ENCODE data around the gene WNT6. TPM values are rescaled to one million over a fixed set of nuclear protein-coding genes. Genes with fewer than 3 reads are reported as not detected.

WNT6 gene
- total RNA-seq, 1 experiment from 2014 or later, result 1.4 TPM

GRCh38 chr2:218839430-218839829 lies 20.2 kb upstream of the WNT6 start:
- POLR2A ChIA-PET, result no interaction called here
- RAD21 ChIA-PET (ENCODE audit: low non-redundant PET in 1 of 2, low total read pairs in 2 of 2, uncharacterized antibody in 2 of 2, unreplicated experiment in 2 of 2), result no interaction called here

More at GRCh38 chr2:218839430-218839829, 20.2 kb upstream of the WNT6 start:
- Histone ChIP-seq H3K4me2 (ENCODE audit: low read length) (no peak overlapping the region), H4K20me1 (ENCODE audit: insufficient read depth) (no peaks in the 10 kb centered on the region), H3K9me2 (ENCODE audit: insufficient read depth) (no peaks in the 10 kb centered on the region), H3K4me1 (ENCODE audit: control insufficient read depth in 1 of 2, insufficient read depth in 2 of 2, low read length in 2 of 2) (peaks cover 10 to 19% of the 10 kb centered on the region in 2 experiments), H3K27me3 (ENCODE audit: insufficient read depth, low read length) (no peaks in the 10 kb centered on the region), H3K9ac (ENCODE audit: low read length) (no peak overlapping the region), H3K4me3 (replicated peaks in 1 of 2; ENCODE audit: low read depth in 1 of 2, low read length in 2 of 2) (no peak overlapping the region), H3K79me2 (ENCODE audit: insufficient read depth, low read length) (no peaks in the 10 kb centered on the region), H3K27ac (ENCODE audit: low read depth, low read length) (no peak overlapping the region), H3K36me3 (ENCODE audit: control insufficient read depth in 1 of 2, insufficient read depth in 2 of 2, low read length in 2 of 2) (no peaks in the 10 kb centered on the region), H3K9me3 (ENCODE audit: control insufficient read depth in 1 of 2, insufficient read depth in 1 of 2, low read depth in 1 of 2, low read length in 2 of 2) (no peaks in the 10 kb centered on the region), H2AFZ (ENCODE audit: low read depth, low read length, poor library complexity, severe bottlenecking) (no peak overlapping the region)
- TF ChIP-seq SIN3A (IDR thresholded peaks at IDR 0.05; ENCODE audit: low read depth) (no peak), ATF3 (IDR thresholded peaks at IDR 0.05) (no peak), TCF7L2 (IDR thresholded peaks at IDR 0.05; ENCODE audit: borderline replicate concordance, extremely low read depth, insufficient read depth, insufficient read length) (no peak), EGR1 (IDR thresholded peaks at IDR 0.05; ENCODE audit: low read depth) (no peak), EZH2 (IDR thresholded peaks at IDR 0.05) (no peak), ZFX (IDR thresholded peaks at IDR 0.05) (no peak), ELF1 (IDR thresholded peaks at IDR 0.05; ENCODE audit: borderline replicate concordance, low read depth) (no peak), POLR2A (IDR thresholded peaks at IDR 0.05; ENCODE audit: borderline replicate concordance, extremely low read depth, insufficient read depth, insufficient read length) (no peak), JUND (IDR thresholded peaks at IDR 0.05) (no peak), SP1 (IDR thresholded peaks at IDR 0.05; ENCODE audit: low read depth) (no peak), ZNF274 (IDR thresholded peaks at IDR 0.05; ENCODE audit: low read depth, low read length) (no peak), SRF (IDR thresholded peaks at IDR 0.05; ENCODE audit: low read depth) (no peak), CEBPB (IDR thresholded peaks at IDR 0.05; ENCODE audit: low read depth) (no peak), FOSL1 (IDR thresholded peaks at IDR 0.05; ENCODE audit: low read depth) (no peak), CBX3 (IDR thresholded peaks at IDR 0.05; ENCODE audit: low read depth) (no peak), POLR2AphosphoS5 (IDR thresholded peaks at IDR 0.05; ENCODE audit: low read depth, low read length) (no peak), ZBTB33 (IDR thresholded peaks at IDR 0.05; ENCODE audit: extremely low read depth, insufficient replicate concordance, low read length) (no peak), REST (IDR thresholded peaks at IDR 0.05; ENCODE audit: low read depth) (no peak)
- DNase-seq (ENCODE audit: low read depth, low spot score), result no peak
- BruUV-seq (replicated peaks), result no TSS peak
- CTCF ChIA-PET, result no interaction called here
- intact Hi-C loops (cut with micrococcal nuclease), result no loop called here
- ATAC-seq, result no peak

All from HCT116 (cell line).